HG02970 (cell line): ENCODE results near the gene MYBPC2.
"Not testable (repeated sequence)": the region's sequence is repeated elsewhere in the genome, so short reads cannot be mapped to it uniquely, and the experiment has no call there.

Experiments used
- ATAC-seq: cut with Tn5 transposase; IDR thresholded peaks from one replicate; pipeline ENCODE4 v1.9.1; 2021; ENCODE audit warnings: mild to moderate bottlenecking, moderate library complexity, moderate number of reproducible peaks; ENCODE audit not compliant: unreplicated experiment, low FRiP score

MYBPC2 gene

GRCh38 chr19:50432221-50433028 lies at the start of gene MYBPC2:
Gene MYBPC2 (plus strand): TSS chr19:50432892. CDS start chr19:50432954, 62 bp downstream.
- ATAC-seq, result no peak

GRCh38 chr19:50383001-50383851 lies 49.5 kb upstream of the MYBPC2 start:
- no peak for ATAC-seq

GRCh38 chr19:50383852-50384684 lies 48.6 kb upstream of the MYBPC2 start, which contains the start of gene POLD1:
Gene POLD1 (plus strand): TSS chr19:50384347. CDS start chr19:50398852, 14,505 bp downstream.
- peak; percentile 75 for ATAC-seq

- no peak for ATAC-seq
Measured at GRCh38 chr19:50384685-50385535, 47.8 kb upstream of the MYBPC2 start.

GRCh38 chr19:50387176-50387867 lies 45.4 kb upstream of the MYBPC2 start:
- ATAC-seq, result no peak

- ATAC-seq, result no peak
Measured at GRCh38 chr19:50387868-50388245, 44.8 kb upstream of the MYBPC2 start.

- ATAC-seq, result not testable (repeated sequence)
Measured at GRCh38 chr19:50390295-50390694, 42.4 kb upstream of the MYBPC2 start.

- not testable (repeated sequence) for ATAC-seq
Measured at GRCh38 chr19:50390952-50391351, 41.7 kb upstream of the MYBPC2 start.

GRCh38 chr19:50392759-50393158 lies 39.9 kb upstream of the MYBPC2 start:
- ATAC-seq, result no peak

- no peak for ATAC-seq
Measured at GRCh38 chr19:50393589-50393988, 39.1 kb upstream of the MYBPC2 start.

- no peak for ATAC-seq
Measured at GRCh38 chr19:50394017-50394416, 38.7 kb upstream of the MYBPC2 start.

- no peak for ATAC-seq
Measured at GRCh38 chr19:50398675-50399367, 33.9 kb upstream of the MYBPC2 start.

GRCh38 chr19:50399368-50399745 lies 33.3 kb upstream of the MYBPC2 start:
- ATAC-seq, result no peak

GRCh38 chr19:50401605-50402450 lies 30.9 kb upstream of the MYBPC2 start:
- no peak for ATAC-seq

GRCh38 chr19:50402544-50403301 lies 30.0 kb upstream of the MYBPC2 start:
- ATAC-seq, result no peak

- no peak for ATAC-seq
Measured at GRCh38 chr19:50406156-50406820, 26.4 kb upstream of the MYBPC2 start.
